ENCODE data around the gene ANKRD34A. TPM values are rescaled to one million over a fixed set of nuclear protein-coding genes. Genes with fewer than 3 reads are reported as not detected.

Gene ANKRD34A
- total and polyA plus RNA-seq, 4 donors, result 0.06 to 1.0 (median 0.46) TPM

DNA sequence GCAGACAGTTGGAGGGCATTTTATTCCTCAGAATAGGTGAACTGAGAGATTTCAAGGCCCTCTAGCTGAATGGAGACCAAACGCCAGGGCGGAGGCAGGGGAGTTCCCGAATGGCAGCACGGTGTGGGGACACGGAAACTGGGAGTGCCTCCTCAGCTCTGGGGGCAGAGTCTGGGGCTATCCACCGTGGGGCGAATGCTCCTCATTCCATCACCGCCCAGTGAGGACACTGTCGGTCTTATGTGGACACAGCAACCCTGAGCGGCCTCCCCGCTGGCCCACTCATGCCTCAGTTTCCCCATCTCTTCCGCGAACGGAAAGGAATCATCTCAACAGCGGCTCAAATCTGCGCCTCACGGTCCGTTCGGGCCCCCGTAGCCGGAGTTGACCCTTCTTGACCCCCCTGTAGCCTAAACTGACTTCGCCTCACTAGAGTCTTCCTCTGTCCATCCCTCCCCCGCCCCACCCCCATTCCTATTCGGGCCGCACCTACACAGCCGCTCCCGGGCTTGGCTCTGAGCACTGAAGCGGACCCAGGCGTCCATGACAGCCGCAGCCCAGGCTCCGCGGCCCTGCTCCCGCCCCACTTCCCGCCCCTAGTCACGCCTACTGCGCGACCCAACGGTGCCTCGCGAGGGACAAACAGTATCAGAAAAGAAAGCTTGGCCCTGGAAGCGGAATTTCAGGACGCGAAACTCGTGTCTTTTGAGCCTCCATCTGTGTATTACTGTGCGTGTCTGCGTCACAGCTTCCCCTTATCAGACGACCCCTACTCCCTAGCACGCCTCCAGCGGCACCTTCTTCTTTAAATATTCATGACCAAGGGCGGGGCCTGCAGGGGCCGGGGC lies 46.0 kb downstream of the ANKRD34A start, which contains the start of gene PEX11B:
PEX11B (minus strand) TSS at position 574 of the 848 bp plus-strand sequence; CDS start at position 545, 29 bp downstream.
- Histone ChIP-seq H3K27me3 (ENCODE audit: control insufficient read depth in 3 of 3, insufficient read depth in 3 of 3, low read length in 2 of 3) (no peaks in the 10 kb centered on the region), H3K27ac (ENCODE audit: low read depth in 1 of 2, low read length in 1 of 2) (peak within 1 kb of the TSS; percentile 80 to 88), H3K36me3 (ENCODE audit: control insufficient read depth in 4 of 4, insufficient read depth in 4 of 4, low read length in 4 of 4) (peaks cover 2 to 23% (median 7%) of the 10 kb centered on the region in 4 donors), H3K9me3 (ENCODE audit: control insufficient read depth in 4 of 4, insufficient read depth in 3 of 4, low read length in 3 of 4) (no peaks in the 10 kb centered on the region), H3K4me3 (peak within 1 kb of the TSS; percentile 78), H3K9ac (ENCODE audit: insufficient read depth in 1 of 2, low read length in 2 of 2) (peak within 1 kb of the TSS; percentile 85 to 93), H3K4me1 (ENCODE audit: control insufficient read depth in 5 of 5, insufficient read depth in 5 of 5, low read length in 5 of 5) (peaks cover 4 to 17% (median 8%) of the 10 kb centered on the region in 5 donors)
- DNase-seq, result peak; percentile 92 to 95 (median 94)
- ATAC-seq (ENCODE audit: insufficient read depth, low FRiP score), result peak; percentile 88
- 0 to 1% methylated on average over 51 of the region's 51 CpGs for WGBS, 2 donors
- TF ChIP-seq CTCF (IDR thresholded peaks at IDR 0.05; ENCODE audit: control extremely low read depth, extremely low read depth), result no peak

GRCh38 chr1:145917595-145917994 lies 46.8 kb downstream of the ANKRD34A start:
- WGBS, 2 donors, result 84 to 91% methylated on average over 5 of the region's 5 CpGs
- H3K9ac ChIP-seq (ENCODE audit: insufficient read depth in 1 of 2, low read length in 2 of 2), result peak overlapping the region; percentile 85 to 93
- H3K4me1 ChIP-seq (ENCODE audit: control insufficient read depth in 5 of 5, insufficient read depth in 5 of 5, low read length in 5 of 5), result peaks cover 4 to 17% (median 8%) of the 10 kb centered on the region in 5 donors
- peaks cover 0 to 23% (median 7%) of the 10 kb centered on the region in 4 donors for H3K36me3 ChIP-seq (ENCODE audit: control insufficient read depth in 4 of 4, insufficient read depth in 4 of 4, low read length in 4 of 4)
- DNase-seq (no peak), ATAC-seq (ENCODE audit: insufficient read depth, low FRiP score) (no peak)
- H3K4me3 ChIP-seq, result peak overlapping the region; percentile 78
- H3K27me3 ChIP-seq (ENCODE audit: control insufficient read depth in 3 of 3, insufficient read depth in 3 of 3, low read length in 2 of 3), result no peaks in the 10 kb centered on the region
- H3K9me3 ChIP-seq (ENCODE audit: control insufficient read depth in 4 of 4, insufficient read depth in 3 of 4, low read length in 3 of 4), result no peaks in the 10 kb centered on the region
- peak overlapping the region in 1 of 2 donors; percentile 80 for H3K27ac ChIP-seq (ENCODE audit: low read depth in 1 of 2, low read length in 1 of 2)
- TF ChIP-seq CTCF (IDR thresholded peaks at IDR 0.05; ENCODE audit: control extremely low read depth, extremely low read depth), result no peak

DNA sequence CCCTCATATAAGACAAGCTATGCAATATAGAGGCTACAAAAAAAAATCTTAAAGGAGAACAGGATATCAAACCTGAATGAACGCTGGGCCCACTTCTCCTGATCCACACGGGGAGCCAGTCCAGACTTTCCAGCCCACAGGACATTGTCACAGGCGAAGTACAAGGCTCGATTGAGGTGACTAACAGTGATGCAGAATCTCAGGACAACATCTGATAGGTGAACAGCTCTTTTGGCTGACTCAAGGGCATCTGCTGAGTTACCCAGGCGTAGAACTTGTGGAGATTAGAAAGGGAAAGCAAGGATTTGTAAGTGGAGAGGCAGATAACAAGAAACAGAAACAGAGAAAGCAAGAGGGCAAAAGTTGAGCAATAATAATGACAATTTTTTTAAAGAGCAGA lies 47.6 kb downstream of the ANKRD34A start:
- 84 to 85% methylated on average over 5 of the region's 5 CpGs for WGBS, 2 donors
- H3K4me1 ChIP-seq (ENCODE audit: control insufficient read depth in 5 of 5, insufficient read depth in 5 of 5, low read length in 5 of 5), result peaks cover 4 to 17% (median 8%) of the 10 kb centered on the region in 5 donors
- H3K9ac ChIP-seq (ENCODE audit: insufficient read depth in 1 of 2, low read length in 2 of 2), result no peak overlapping the region
- DNase-seq (no peak), ATAC-seq (ENCODE audit: insufficient read depth, low FRiP score) (no peak)
- no peak overlapping the region for H3K27ac ChIP-seq (ENCODE audit: low read depth in 1 of 2, low read length in 1 of 2)
- H3K27me3 ChIP-seq (ENCODE audit: control insufficient read depth in 3 of 3, insufficient read depth in 3 of 3, low read length in 2 of 3), result no peaks in the 10 kb centered on the region
- H3K4me3 ChIP-seq, result no peak overlapping the region
- no peaks in the 10 kb centered on the region for H3K9me3 ChIP-seq (ENCODE audit: control insufficient read depth in 4 of 4, insufficient read depth in 3 of 4, low read length in 3 of 4)
- no peak for TF ChIP-seq CTCF (IDR thresholded peaks at IDR 0.05; ENCODE audit: control extremely low read depth, extremely low read depth)
- peaks cover 4 to 30% (median 12%) of the 10 kb centered on the region in 4 donors for H3K36me3 ChIP-seq (ENCODE audit: control insufficient read depth in 4 of 4, insufficient read depth in 4 of 4, low read length in 4 of 4)

All from lung (tissue), 12 donors.